Esophagus muscularis mucosa (tissue), 4 donors: Measurements from ENCODE around the gene SSR1. TPM values are rescaled to one million over a fixed set of nuclear protein-coding genes. Genes with fewer than 3 reads are reported as not detected.

ENCODE experiments used
- DNase-seq: peaks from one replicate; pipeline ENCODE4 v3.0.0-alpha.2; 2017; ENCODE audit errors: extremely low spot score
- H3K27ac ChIP-seq, 4 donors: fragments of 200-600 bp; sonication (generic); replicated peaks in 1 of 4; 1 replicate in 3 of 4; 2 replicates in 1 of 4; pipeline ENCODE4 v1.5.1; 2016 to 2019; ENCODE audit warnings: mild to moderate bottlenecking in 1 of 4
- H3K27me3 ChIP-seq, 4 donors: fragments of 200-600 bp; sonication (generic); one replicate each; pipeline versions ENCODE4 v1.5.1 to v1.6.0; 2016 to 2019
- H3K36me3 ChIP-seq, 4 donors: fragments of 200-600 bp; sonication (generic); one replicate each; pipeline ENCODE4 v1.5.1; 2016 to 2019
- H3K4me1 ChIP-seq, 4 donors: fragments of 200-600 bp; sonication (generic); one replicate each; pipeline ENCODE4 v1.5.1; 2016 to 2019
- H3K4me3 ChIP-seq, 4 donors: fragments of 200-600 bp; sonication (generic); 1 replicate in 2 of 4; 2 replicates in 2 of 4; pipeline ENCODE4 v1.5.1; 2016 to 2019; ENCODE audit warnings: mild to moderate bottlenecking in 4 of 4, moderate library complexity in 1 of 4
- H3K9me3 ChIP-seq, 4 donors: fragments of 200-600 bp; sonication (generic); 1 replicate in 3 of 4; 2 replicates in 1 of 4; pipeline ENCODE4 v1.5.1; 2016 to 2019
- CTCF ChIP-seq, 3 experiments: fragments of 200-600 bp in 2 of 3; fragments of 450-650 bp in 1 of 3; sonication (generic) in 2 of 3; IDR thresholded peaks; one replicate each; pipeline ENCODE4 v1.5.1; 2017 to 2019; ENCODE audit warnings: antibody characterized with exemption in 3 of 3, mild to moderate bottlenecking in 2 of 3, moderate library complexity in 1 of 3
- EP300 ChIP-seq: sonication (generic); formaldehyde crosslinking; IDR thresholded peaks from one replicate; pipeline ENCODE4 v1.6.1; 2017; ENCODE audit warnings: antibody characterized with exemption
- POLR2A ChIP-seq: fragments of 450-650 bp; IDR thresholded peaks from one replicate; pipeline ENCODE4 v1.6.1; 2017; ENCODE audit warnings: antibody characterized with exemption, moderate library complexity, mild to moderate bottlenecking, low read depth
- POLR2AphosphoS5 ChIP-seq, 2 donors: sonication (generic); formaldehyde crosslinking; IDR thresholded peaks; one replicate each; pipeline ENCODE4 v1.6.1; 2017; ENCODE audit warnings: antibody characterized with exemption in 2 of 2
- WGBS: methylation state at CpG from one replicate; pipeline ENCODE4 v1.1.5; 2018; 5-methylcytosine and 5-hydroxymethylcytosine counted together
- intact Hi-C: fragments of 100-400 bp; cut with DNase I; formaldehyde crosslinking; loops from one replicate; pipeline ENCODE4 v1.15.1; 2023
- total RNA-seq, 4 donors: library from RNA; depleted of rRNA; stranded (reverse); fragments of >200 nt; gene quantifications; one replicate each; pipeline versions ENCODE4 v1.1.0 to v1.2.1, GENCODE V29; 2016

Gene SSR1
- total RNA-seq, 4 donors from 2014 or later, result 29.5 to 41.3 (median 34.2) TPM

- Histone ChIP-seq H3K9me3 (peaks cover 0 to 14% (median 4%) of the 10 kb centered on the region in 4 donors), H3K36me3 (peaks cover 0 to 17% (median 11%) of the 10 kb centered on the region in 4 donors), H3K27me3 (no peaks in the 10 kb centered on the region), H3K4me3 (no peak overlapping the region), H3K4me1 (peaks cover 6 to 14% (median 8%) of the 10 kb centered on the region in 4 donors), H3K27ac (peak overlapping the region in 1 of 4 donors; percentile 28)
- TF ChIP-seq POLR2A (no peak), EP300 (no peak), CTCF (IDR thresholded peaks at IDR 0.05) (no peak), POLR2AphosphoS5 (IDR thresholded peaks at IDR 0.05) (no peak)
- WGBS, result 98% methylated on average over 5 of the region's 5 CpGs
- no peak for DNase-seq
- intact Hi-C loops, result no loop called here
Observed at GRCh38 chr6:7255918-7256317, 57.1 kb downstream of the SSR1 start.

- no peak for DNase-seq
- WGBS, result 68% methylated on average over 11 of the region's 12 CpGs
- Histone ChIP-seq H3K4me1 (peaks cover 0 to 8% (median under 1%) of the 10 kb centered on the region in 4 donors), H3K36me3 (peaks cover 3 to 23% (median 16%) of the 10 kb centered on the region in 4 donors), H3K9me3 (peaks cover 0 to 14% (median 4%) of the 10 kb centered on the region in 4 donors), H3K27me3 (no peaks in the 10 kb centered on the region), H3K4me3 (no peak overlapping the region), H3K27ac (peak overlapping the region in 3 of 4 donors; percentile 28 to 71 (median 41))
- intact Hi-C loops, result no loop called here
- TF ChIP-seq POLR2A (no peak), EP300 (no peak), POLR2AphosphoS5 (IDR thresholded peaks at IDR 0.05) (no peak), CTCF (IDR thresholded peaks at IDR 0.05) (no peak)
Observed at GRCh38 chr6:7254980-7255835, 57.8 kb downstream of the SSR1 start.

GRCh38 chr6:7252390-7252789, 60.6 kb downstream of the SSR1 start:
- H3K27ac ChIP-seq, result no peak overlapping the region
- peaks cover 0 to 8% (median 0%) of the 10 kb centered on the region in 4 donors for H3K4me1 ChIP-seq
- peaks cover 23 to 51% (median 44%) of the 10 kb centered on the region in 4 donors for H3K36me3 ChIP-seq
- no peak for DNase-seq
- intact Hi-C loops, result no loop called here
- H3K4me3 ChIP-seq, result no peak overlapping the region
- H3K27me3 ChIP-seq, result no peaks in the 10 kb centered on the region
- H3K9me3 ChIP-seq, result peaks cover 0 to 14% (median 4%) of the 10 kb centered on the region in 4 donors
- WGBS, result 73% methylated on average over 4 of the region's 4 CpGs
- TF ChIP-seq EP300 (no peak), POLR2A (no peak), CTCF (IDR thresholded peaks at IDR 0.05) (no peak), POLR2AphosphoS5 (IDR thresholded peaks at IDR 0.05) (no peak)

GRCh38 chr6:7251646-7252260, 61.2 kb downstream of the SSR1 start:
- WGBS, result 88% methylated on average over 6 of the region's 6 CpGs
- H3K27ac ChIP-seq, result no peak overlapping the region
- H3K36me3 ChIP-seq, result peaks cover 30 to 57% (median 50%) of the 10 kb centered on the region in 4 donors
- H3K4me1 ChIP-seq, result peaks cover 0 to 8% (median 0%) of the 10 kb centered on the region in 4 donors
- H3K27me3 ChIP-seq, result no peaks in the 10 kb centered on the region
- H3K9me3 ChIP-seq, result peaks cover 0 to 14% (median 4%) of the 10 kb centered on the region in 4 donors
- intact Hi-C loops, result no loop called here
- TF ChIP-seq EP300, result no peak
- no peak for TF ChIP-seq CTCF (IDR thresholded peaks at IDR 0.05)
- TF ChIP-seq POLR2AphosphoS5 (IDR thresholded peaks at IDR 0.05), result no peak
- no peak for TF ChIP-seq POLR2A
- DNase-seq, result no peak
- H3K4me3 ChIP-seq, result no peak overlapping the region
